ENCODE data around the gene RPS27. TPM values are rescaled to one million over a fixed set of nuclear protein-coding genes. Genes with fewer than 3 reads are reported as not detected.

The RPS27 gene
- polyA plus RNA-seq, 1 of the 3 experiments (the other 2 are of a cell fraction): 7,060 TPM

- no peaks in the 10 kb centered on the region for H3F3A ChIP-seq (replicated peaks; ENCODE audit: insufficient read depth)
- POLR2A ChIA-PET: no interaction called here
- H3K27me3 ChIP-seq (ENCODE audit: insufficient read depth): no peaks in the 10 kb centered on the region
- H3K36me3 ChIP-seq (replicated peaks in 1 of 2; ENCODE audit: control insufficient read depth in 1 of 2, insufficient read depth in 2 of 2, low read length in 1 of 2): no peaks in the 10 kb centered on the region
- no peak overlapping the region for H3K9ac ChIP-seq
- H3K9me2 ChIP-seq: no peaks in the 10 kb centered on the region
- CTCF ChIA-PET: no interaction called here
- no peaks in the 10 kb centered on the region for H3K4me1 ChIP-seq (ENCODE audit: control insufficient read depth in 1 of 2, insufficient read depth in 2 of 2, low read depth in 1 of 2, low read length in 1 of 2)
- H3K27ac ChIP-seq (ENCODE audit: low read depth in 2 of 2, low read length in 1 of 2): no peak overlapping the region
- H3K4me2 ChIP-seq: no peak overlapping the region
- H3K4me3 ChIP-seq (ENCODE audit: low read depth in 2 of 2, low read length in 1 of 2): no peak overlapping the region
- TF ChIP-seq EZH2phosphoT487 (IDR thresholded peaks at IDR 0.05; ENCODE audit: borderline replicate concordance, low read depth) (no peak), GATA2 (CRISPR knock-in tag; IDR thresholded peaks at IDR 0.05) (no peak), FOSL2 (IDR thresholded peaks at IDR 0.05; ENCODE audit: borderline replicate concordance, low read depth) (no peak), USF1 (IDR thresholded peaks at IDR 0.05; ENCODE audit: borderline replicate concordance, low read depth) (no peak), NFIC (IDR thresholded peaks at IDR 0.05; ENCODE audit: borderline replicate concordance) (no peak), ZBTB33 (IDR thresholded peaks at IDR 0.05; ENCODE audit: borderline replicate concordance, low read depth) (no peak), SIN3A (IDR thresholded peaks at IDR 0.05; ENCODE audit: borderline replicate concordance, low read depth, low read length) (no peak), MAX (IDR thresholded peaks at IDR 0.05; ENCODE audit: low read depth) (no peak), PBX3 (IDR thresholded peaks at IDR 0.05) (no peak), RXRA (IDR thresholded peaks at IDR 0.05; ENCODE audit: borderline replicate concordance, low read depth) (no peak), ELF1 (IDR thresholded peaks at IDR 0.05) (no peak), RFX5 (IDR thresholded peaks at IDR 0.05; ENCODE audit: low read length) (no peak), TAF1 (IDR thresholded peaks at IDR 0.05; ENCODE audit: borderline replicate concordance, low read depth, low read length) (no peak), USF2 (IDR thresholded peaks at IDR 0.05; ENCODE audit: borderline replicate concordance, low read depth, low read length) (no peak), NRF1 (IDR thresholded peaks at IDR 0.05; ENCODE audit: low read depth, low read length) (no peak), MXI1 (IDR thresholded peaks at IDR 0.05; ENCODE audit: low read depth, low read length) (no peak), POLR2AphosphoS5 (IDR thresholded peaks at IDR 0.05; ENCODE audit: low read depth, low read length) (no peak), CTCF (IDR thresholded peaks at IDR 0.05) (no peak)
- WGBS (ENCODE audit: low lambda C conversion rate): 18% methylated on average over 3 of the region's 3 CpGs
- H2AFZ ChIP-seq (ENCODE audit: low read depth): no peak overlapping the region
- no peaks in the 10 kb centered on the region for H4K20me1 ChIP-seq (ENCODE audit: insufficient read depth)
- no peaks in the 10 kb centered on the region for H3K9me3 ChIP-seq
- DNase-seq: no peak
- H3K79me2 ChIP-seq (ENCODE audit: insufficient read depth): no peaks in the 10 kb centered on the region
Measured at GRCh38 chr1:154014154-154014907, 23.8 kb downstream of the RPS27 start.
